Stimulated activated CD8-positive, alpha-beta memory T cell treated with anti-CD3 and anti-CD28 coated beads, Interleukin-4, amount 100 ng/mL, for 4 hours (primary cell): ENCODE data around the gene ST7L.

ENCODE experiments used
- DNase-seq, 2 donors: peaks; one replicate each; pipeline ENCODE4 v3.0.0-alpha.2; 2020; ENCODE audit warnings: low read depth in 2 of 2, low spot score in 1 of 2

Gene ST7L

GRCh38 chr1:112517646-112518045, 101.3 kb downstream of the ST7L start:
- DNase-seq: no peak

GRCh38 chr1:112517231-112517630, 101.7 kb downstream of the ST7L start:
- DNase-seq: no peak

- DNase-seq: no peak
These were observed 102.8 kb downstream of the ST7L start for GRCh38 chr1:112516141-112516540.

- no peak for DNase-seq
These were observed 103.5 kb downstream of the ST7L start for GRCh38 chr1:112515311-112516009.

GRCh38 chr1:112514901-112515300, 104.0 kb downstream of the ST7L start:
- no peak for DNase-seq

- DNase-seq: no peak
These were observed 105.7 kb downstream of the ST7L start for GRCh38 chr1:112513112-112513870.

GRCh38 chr1:112511897-112512296, 107.0 kb downstream of the ST7L start:
- DNase-seq: no peak

- no peak for DNase-seq
These were observed 108.6 kb downstream of the ST7L start for GRCh38 chr1:112510340-112510739.

GRCh38 chr1:112509660-112510178, 109.2 kb downstream of the ST7L start:
- no peak for DNase-seq

- DNase-seq: no peak
These were observed 109.8 kb downstream of the ST7L start for GRCh38 chr1:112509005-112509659.

GRCh38 chr1:112508278-112509004, 110.5 kb downstream of the ST7L start, which contains the start of gene WNT2B:
Gene WNT2B, plus strand, starts transcription at chr1:112508965. Its CDS starts 298 bp downstream, at chr1:112509263.
- DNase-seq: peak in 1 of 2 donors; percentile 16

GRCh38 chr1:112507921-112508277, 111.0 kb downstream of the ST7L start:
- DNase-seq: no peak

GRCh38 chr1:112507336-112507735, 111.6 kb downstream of the ST7L start:
- no peak for DNase-seq

GRCh38 chr1:112506731-112507130, 112.2 kb downstream of the ST7L start:
- DNase-seq: no peak

- no peak for DNase-seq
These were observed 112.6 kb downstream of the ST7L start for GRCh38 chr1:112506306-112506705.

GRCh38 chr1:112505878-112506277, 113.1 kb downstream of the ST7L start:
- DNase-seq: no peak

- no peak for DNase-seq
These were observed 113.5 kb downstream of the ST7L start for GRCh38 chr1:112505400-112505785.

GRCh38 chr1:112504661-112505399, 114.1 kb downstream of the ST7L start:
- no peak for DNase-seq

GRCh38 chr1:112504001-112504660, 114.8 kb downstream of the ST7L start:
- DNase-seq: no peak

- DNase-seq: no peak
These were observed 116.1 kb downstream of the ST7L start for GRCh38 chr1:112502826-112503225.
